GM19240 (cell line): ENCODE results near the gene RANGAP1.
"Not testable (repeated sequence)": the region's sequence is repeated elsewhere in the genome, so short reads cannot be mapped to it uniquely, and the experiment has no call there.

Experiments used
- DNase-seq: peaks from one replicate; pipeline ENCODE4 v3.0.0; 2011; ENCODE audit warnings: low spot score; ENCODE audit not compliant: insufficient read length

The RANGAP1 gene

DNA sequence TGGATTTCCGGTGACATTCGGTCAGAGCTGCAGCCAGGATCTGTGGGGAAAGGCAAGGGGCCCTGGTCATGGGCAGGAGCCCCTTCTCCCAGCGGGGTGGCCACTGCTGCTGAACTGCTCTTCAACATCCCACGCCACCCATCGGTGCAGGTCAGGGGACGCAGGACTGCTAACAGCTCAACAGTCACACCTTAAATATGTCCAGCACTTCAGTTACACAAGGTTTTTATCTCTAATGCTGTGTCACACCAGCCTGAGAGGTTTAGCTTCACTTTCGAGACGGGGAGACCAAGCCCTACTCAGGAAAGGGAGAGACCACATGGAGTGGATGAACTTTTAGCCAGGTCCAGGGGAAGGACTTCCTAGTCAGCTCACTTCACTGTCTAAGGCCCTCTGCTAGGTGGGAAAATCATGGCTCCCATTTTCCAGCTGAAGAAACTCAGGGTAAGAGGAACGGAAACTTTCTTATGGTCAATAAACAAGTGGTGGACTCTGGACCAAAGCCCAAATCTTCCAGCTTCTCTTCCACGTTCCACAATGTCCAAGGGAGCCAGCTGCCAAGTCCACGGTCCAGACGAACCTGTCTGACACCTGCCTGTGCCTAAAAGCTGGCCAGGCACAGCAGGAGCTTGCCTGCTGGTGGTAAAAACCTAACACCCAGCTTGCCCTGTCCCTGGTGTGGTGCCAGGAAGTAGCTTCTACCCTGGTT, 24.3 kb downstream of the RANGAP1 start:
- DNase-seq = no peak

DNA sequence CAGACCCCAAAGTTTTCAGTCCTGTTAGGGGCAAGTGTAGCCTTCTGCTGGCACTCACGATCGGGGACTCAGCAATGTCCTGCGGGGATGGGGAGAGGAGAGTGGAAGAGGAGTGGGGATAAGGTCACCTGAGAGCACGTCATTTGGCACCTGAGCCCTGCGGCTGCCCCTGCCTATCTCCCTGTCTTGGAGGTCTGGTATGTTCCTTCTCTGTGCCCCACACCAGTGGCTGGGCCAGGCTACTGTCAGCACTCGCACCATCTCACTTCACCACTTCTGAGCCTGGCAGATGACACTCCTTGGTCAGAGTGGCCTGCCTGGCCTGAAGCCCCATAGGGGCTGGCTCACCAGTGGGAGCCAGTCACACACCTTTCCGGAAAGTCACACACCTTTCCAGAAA, 25.1 kb downstream of the RANGAP1 start:
- no peak for DNase-seq

DNA sequence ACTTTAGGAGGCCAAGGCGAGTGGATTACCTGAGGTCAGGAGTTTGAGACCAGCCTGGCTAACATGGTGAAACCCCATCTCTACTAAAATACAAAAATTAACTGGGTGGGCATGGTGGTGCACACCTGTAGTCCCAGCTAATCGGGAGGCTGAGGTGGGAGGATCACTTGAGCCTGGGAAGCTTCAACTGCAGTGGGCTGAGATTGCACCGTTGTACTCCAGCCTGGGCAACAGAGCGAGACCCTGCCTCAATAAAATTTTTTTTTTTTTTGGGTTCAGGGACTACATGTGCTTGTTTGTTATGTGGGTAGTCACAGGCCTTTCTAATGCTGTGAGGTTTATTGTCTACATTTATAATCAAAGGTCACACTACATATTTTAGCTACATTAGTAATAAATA, 26.2 kb downstream of the RANGAP1 start:
- not testable (repeated sequence) for DNase-seq

DNA sequence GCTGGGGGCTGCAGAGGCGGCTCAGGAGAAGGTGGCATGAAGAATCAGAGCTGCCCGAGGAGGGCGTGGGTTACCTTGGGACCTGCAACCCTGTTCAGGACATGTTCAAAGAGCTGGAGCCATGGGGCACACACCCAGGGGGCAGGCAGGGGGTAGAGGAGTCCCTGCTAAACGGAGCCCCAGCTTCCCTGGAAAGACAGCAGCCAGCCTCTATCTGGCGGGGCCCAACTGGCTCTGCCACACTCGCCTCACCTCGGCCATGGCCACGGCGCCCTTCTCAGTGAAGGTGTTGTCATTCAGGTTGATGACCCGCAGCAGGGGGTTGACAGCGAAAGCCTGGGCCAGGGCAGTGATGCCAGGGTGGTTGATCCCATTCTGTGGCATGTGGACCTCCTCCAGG, 28.3 kb downstream of the RANGAP1 start:
- DNase-seq = no peak

DNA sequence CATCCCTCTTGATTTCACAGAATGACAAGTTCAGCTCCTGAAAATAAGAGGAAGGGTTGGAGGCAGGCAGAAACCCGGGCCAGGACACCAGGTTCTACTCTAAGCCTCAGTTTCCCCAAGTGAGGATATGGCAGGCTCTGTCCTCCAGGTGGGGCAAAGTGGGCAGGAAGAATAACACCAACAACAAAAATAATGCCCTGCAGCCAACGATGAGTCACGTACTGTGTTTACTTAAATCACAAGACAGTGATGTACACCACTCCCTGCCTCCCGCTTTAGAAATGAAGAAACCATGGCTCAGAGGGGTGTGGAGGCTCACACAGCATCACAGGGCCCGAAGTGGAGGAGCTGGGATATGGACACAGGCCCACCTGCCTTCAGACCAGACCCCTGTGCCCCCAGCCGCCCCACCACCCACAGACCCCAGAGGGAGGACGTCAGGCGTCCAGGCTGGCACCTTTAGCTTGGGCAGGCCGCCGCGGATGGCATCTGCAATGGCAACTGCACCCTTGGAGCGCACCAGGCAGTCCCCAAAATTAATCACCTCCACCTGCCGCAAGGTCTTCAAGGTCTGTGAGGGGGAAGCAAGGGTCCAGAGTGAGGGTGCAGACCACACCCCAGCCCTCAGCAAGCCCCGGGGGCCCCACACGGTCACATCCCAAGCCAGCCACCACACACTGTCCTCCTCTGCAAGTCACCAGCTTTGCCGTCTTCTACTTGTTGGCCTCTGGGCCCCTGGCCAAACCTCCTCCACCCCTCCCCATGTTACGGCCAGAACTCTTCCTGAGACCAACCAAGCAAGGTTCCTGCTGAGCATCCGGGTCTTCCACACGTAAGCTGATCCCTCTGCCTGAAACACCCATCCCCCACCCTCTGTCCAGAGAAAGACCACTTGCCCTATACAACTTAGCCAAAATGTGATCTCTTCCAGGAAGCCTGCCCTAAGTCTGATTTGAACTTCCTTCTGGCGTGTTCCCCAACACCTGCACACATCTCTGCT, 29.4 kb downstream of the RANGAP1 start:
- no peak for DNase-seq

DNA sequence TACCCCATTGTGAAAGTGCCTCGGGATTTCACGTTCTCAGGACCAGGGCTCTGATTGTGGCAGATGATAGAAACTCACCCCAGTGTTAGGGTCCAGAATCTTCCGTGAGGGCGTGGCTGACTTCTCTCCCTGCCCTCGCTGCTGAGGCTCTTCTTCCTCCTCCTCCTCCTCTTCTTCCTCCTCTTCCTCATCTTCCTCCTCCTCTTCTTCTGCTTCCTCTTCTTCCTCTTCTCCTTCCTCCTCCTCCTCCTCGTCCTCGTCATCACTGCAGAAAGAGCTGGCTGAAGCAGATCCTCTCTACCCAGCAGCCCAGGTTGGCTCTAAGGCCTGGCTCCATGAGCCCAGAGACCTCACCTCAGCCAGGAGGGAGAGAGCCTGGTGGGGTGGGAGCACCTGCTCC, 31.8 kb downstream of the RANGAP1 start:
- DNase-seq = no peak

DNA sequence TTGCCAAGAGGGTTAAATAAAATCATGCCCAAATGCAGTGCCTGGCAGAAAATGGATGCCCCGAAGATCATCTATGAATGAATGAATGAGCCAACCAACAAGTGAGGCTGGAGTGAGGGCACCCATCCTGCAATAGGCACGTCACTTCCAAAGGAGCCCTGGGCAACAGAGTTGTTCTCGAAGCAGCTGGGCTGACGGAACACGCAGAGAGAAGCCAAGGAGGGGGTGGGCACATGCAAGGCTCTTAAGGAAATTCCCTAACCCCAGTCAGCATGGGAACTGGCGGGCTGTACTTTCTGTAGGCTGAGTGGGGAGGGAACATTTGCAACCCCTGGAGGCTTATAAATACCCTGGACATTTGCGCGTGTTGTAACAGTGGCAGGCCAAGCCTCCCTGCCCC, 33.6 kb downstream of the RANGAP1 start:
- DNase-seq = no peak

DNA sequence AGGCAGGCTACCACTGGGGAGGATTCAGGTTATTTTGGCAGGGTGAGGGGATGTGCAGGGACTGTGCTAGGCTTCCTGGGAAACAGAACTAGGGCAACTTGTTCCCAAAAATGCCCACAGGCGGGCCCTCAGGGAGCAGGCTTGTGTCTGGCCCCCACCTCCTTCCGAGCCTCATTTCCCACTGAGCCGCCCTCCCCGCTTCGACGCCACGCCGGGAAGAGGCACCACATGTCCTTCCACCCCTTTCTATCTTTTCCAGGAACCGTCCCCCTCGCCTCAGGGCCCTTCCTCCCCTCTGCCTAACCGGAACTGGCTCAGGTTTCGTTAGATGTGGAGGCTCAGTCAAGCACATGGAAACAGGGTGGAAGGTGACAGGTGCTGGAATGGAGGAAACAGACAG, 35.9 kb downstream of the RANGAP1 start:
- DNase-seq = no peak

DNA sequence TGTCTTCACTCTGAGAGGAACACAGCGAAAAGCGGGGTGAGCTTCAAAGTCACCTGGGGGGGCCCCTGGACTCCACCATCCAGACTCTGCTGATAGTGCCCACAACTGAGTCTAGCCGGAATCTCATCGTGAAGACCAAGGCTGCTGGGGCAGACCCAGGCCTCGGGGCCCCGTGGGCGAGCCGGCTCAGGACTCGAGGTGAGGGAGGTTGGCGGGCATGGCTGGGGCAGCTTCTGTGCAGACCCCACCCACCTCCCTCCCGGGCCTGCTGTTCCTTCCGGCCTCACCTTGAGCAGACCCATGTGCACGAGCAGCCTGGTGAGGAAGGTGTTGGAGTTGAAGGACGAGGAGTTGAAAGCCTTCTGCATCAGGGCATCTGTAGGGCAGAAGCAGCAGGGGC, 36.5 kb downstream of the RANGAP1 start:
- DNase-seq = no peak

DNA sequence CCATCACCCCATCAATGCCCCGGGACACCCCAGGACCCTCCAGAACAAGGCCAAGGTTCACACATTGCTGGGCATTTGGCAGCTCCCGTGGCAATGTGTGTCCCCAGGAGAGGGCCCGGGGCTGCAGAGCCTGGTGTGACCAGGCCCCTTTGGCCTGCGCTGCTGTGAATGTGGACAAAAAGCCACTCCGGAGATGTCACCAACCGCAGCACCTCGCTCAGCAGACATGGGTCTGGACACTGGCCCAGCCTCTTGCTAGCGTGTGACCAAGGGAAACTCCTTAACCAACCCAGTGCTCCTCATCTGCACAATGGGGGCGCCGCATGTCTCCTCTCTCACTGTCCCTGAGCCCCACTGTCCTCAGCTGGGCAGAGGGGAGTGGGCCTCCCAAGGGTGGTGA, 37.2 kb downstream of the RANGAP1 start:
- DNase-seq = no peak

DNA sequence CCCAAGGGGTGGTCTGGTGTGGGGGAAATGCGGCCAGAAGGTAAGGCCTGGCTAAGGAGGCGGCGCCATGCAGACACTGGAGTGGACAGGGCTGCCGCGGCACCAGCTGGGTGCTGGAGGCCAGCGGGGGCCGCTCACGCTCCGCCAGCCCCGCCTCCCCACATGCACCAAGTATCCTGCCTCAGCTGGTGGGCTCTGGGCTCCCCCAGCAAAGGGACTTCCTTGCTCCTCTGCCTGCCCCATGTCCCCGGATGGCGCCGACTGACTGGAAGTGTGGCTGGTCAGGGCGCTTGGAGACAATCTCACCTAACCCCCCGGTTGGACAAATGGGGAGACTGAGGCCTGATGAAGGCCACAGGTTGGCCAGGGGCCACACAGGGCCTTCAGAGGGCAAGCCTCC, 37.7 kb downstream of the RANGAP1 start:
- DNase-seq = no peak

DNA sequence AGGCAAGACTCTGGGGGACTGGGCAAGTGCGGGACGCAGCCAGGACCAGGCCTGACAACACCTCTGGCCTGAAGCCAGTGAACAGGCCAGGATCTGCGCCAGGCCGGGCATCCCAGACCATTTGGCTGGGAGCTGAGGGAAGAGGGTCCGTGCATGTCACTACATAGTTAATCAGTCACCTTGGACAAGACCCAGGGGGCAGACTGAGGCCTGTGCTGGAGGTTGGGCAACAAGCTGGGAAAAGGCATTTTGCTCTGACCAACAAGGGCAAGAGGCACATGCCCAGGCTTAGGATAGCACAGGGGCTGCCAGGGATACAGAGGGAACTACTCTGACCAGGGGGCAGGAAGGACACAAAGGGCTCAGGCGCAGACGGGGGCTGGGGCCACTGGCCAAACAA, 38.3 kb downstream of the RANGAP1 start:
- DNase-seq = no peak

DNA sequence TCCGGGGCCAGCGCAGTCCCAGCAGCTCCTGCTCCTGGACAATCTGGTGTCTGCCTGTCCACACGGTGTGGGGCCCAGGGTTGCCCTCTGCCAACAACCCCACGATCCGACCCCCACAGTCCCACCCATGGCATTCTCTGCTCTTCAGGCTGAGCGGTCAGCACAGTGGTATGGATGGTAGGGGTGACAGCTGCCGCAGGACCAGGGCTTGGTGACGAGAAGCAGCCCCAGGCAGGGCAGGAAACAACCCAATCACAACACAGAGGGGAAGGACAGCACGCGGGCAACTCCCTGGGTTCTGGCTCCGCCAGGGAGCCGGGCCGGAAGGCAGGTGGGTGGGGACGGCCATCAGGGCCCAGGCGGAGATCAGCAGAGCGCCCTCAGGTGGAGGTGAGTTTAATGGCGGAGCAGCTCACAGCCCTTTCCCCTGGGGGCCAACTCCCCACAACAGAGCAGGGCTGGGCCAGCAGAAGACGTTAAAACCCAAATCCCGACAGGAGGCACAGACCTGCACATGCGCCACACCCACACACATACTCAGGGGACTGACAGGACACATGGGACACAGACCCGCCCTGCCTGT, 40.0 kb downstream of the RANGAP1 start:
- no peak for DNase-seq

DNA sequence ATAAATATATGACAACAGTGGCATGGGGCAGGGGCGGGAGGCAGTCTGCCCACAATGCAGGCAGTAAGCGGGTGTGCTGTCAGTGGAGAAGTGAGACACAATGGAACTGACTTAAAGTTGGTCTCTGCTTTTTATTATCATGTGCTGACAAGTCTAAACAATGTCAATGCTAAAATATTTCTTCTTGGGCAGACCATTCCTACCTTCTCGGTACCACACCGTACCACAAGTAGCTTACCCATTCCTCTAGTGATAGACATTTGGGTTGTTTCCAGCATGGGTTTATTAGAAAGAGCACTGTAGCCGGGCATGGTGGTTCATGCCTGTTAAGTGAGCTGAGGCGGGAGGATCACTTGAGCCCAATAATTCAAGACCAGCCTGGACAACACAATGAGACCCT, 42.6 kb downstream of the RANGAP1 start:
- DNase-seq = no peak

DNA sequence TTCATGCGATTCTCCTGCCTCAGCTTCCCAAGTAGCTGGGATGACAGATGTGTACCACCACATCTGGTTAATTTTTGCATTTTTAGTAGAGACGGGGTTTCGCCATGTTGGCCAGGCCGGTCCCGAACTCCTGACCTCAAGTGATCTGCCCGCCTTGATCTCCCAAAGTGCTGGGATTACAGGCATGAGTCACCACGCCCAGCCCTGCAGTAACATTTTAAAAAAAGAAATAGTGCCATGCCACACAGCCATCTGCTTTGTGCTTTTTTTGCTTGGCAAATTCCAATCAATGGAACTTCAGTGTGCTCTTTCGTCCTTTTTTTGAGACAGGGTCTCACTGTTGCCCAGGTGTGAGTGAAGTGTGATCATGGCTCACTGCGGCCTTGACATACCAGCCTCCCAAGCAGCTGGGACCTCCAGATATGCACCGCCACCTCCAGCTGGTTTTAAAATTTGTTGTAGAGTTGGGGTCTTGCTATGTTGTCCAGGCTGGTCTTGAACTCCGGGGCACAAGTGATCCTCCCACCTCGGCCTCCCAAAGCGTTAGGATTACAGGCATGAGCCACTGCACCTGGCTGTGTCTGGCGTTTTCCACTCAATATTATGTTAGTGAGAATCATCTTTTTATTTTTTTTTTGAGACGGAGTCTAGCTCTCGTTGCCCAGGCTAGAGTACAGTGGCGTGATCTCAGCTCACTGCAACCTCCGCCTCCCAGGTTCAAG, 43.4 kb downstream of the RANGAP1 start:
- DNase-seq = no peak

DNA sequence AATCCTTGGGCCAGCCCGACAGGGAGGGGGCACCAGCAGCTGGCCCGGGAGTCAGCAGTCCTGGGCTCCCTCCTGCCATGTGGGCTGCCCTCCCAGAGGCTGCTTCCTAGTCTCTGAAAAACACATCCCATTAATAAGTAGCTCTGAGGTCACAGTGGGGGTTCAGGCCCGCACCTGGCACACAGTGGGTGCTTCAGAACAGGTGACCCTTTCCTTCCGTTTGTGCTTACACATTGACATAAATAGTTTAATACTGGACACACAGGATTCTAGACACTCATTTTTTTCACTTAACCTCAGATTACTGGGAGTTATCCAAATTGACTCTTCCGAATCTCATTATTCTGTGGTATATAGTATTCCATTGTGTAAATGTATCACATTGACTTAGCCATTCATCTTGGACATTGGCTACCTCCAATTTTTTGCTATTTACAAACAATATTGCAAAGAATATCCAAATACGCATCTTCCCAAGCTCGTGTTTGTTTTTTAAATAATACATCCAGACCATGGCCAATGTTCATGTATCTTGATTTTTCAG, 44.8 kb downstream of the RANGAP1 start:
- DNase-seq = no peak

DNA sequence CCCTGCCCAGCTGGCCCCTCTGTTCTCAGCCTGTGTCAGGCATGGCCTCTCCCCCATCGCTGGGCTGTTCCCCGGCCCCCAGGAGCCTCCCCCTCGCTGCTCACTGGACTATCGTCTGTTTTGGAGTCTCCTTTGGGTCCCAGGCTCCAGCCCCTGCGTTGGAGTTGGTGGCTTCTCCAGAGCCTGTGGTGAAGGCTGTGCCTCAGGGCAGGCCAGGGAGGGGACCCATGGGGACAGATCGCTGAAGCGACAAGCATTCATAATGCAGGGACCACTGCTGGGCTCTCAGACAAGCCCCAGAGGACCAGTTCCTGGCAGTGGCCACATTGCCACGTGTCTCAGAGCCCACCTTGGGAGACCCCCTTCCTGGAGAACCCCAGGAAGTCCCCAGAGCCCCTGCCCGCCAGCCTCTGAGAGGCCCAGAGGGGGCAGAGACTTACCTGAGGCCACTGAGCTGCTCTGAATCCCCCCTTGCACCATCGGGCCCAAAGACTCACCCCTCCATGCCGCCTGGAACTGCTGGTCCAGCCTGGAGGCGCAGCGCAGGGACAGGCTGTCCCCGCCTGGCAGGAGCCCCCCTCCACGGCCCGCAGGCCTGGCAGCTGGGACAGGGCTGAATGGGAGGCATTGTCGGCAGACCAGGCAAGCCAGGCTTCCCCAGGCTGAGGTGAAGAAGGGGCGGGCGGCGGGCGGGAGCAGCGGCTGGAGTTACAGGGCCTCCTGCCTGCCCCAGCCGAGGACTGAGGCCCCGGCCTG, 45.4 kb downstream of the RANGAP1 start, which contains the start of gene CHADL:
Gene CHADL (minus strand): TSS at position 555 of the 756 bp plus-strand sequence. CDS start 50 bp downstream, at position 505.
- DNase-seq = no peak

DNA sequence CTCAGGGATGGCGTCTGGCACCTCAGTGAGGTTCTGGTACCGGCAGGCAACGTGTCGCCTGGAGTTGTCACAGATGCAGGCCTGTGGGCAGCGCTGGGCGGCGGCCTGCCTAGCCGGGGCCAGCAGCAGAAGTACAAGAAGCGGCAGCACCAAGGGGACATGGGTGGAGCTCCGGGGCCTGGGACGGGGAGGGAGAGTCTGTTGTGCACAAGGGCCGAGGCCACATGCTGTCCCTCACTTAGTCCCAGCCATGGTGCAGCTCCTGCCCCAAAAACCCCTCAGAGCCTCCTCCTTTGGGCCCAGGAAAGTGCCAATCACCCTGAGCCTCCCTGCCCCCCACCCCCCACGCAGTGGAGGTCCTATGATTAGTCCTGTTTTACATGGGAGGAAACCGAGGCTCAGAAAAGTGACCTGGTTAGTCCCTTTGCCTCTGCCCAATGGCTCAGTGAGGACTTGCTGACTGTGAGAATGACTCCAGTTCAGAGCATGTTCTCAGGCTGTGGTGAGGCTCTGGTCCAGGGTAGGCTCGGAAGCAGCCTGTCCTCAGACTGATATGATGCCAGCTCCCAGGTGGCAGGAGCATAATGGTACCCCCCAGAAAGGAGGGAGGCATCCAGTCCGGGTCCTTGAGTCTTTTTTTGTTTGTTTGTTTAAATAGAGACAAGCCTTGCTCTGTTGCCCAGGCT, 46.4 kb downstream of the RANGAP1 start:
- no peak for DNase-seq

DNA sequence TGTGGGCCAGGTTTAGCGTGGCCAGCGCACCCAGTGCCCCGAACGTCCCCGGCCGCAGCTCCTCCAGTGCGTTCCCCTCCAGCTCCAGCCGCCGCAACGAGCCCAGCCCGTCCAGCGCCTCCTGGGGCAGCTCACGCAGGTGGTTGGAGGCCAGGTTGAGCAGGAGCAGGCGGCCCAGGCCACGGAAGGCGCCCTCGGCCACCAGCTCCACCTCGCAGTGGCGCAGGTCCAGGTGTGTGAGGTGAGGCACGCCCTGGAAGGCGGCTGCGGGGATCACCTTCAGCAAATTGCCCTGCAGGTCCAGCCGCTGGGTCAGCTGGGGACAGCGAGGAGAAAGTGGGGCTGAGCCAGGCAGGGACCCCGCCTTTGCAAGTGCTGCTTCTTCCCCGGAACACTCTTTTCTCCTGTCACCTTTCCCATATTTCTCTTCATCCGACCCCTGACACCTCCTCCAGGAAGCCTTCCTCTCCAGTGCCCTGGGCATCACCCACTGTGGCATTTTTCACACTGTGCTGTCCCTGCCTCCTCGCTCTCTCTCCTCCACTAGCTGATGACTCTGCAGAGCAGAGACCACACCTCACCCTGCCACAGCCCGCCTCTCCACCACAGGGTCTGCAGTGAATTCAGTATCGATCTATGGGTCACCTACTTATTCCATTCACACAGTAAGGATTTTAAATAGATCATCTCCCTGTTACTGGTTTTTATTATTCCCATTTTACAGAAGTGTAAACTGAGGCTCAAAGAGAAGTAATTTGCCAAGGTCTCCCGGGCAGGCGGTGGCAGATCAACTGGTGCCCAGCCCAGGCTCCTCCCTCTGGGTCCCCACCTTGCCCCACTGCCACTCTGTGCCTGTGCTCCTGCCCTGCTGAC, 47.2 kb downstream of the RANGAP1 start:
- DNase-seq = no peak
